Measurements from ENCODE around the gene ANKRD44.

Gene ANKRD44

GRCh38 chr2:197298609-197299008 is 12.0 kb downstream of the ANKRD44 start:
- Histone ChIP-seq H3F3A (ENCODE audit: low read depth) (peaks cover 9% of the 10 kb centered on the region; the same call in 1 of the 2 replicates), H3K9ac (ENCODE audit: low read depth, low read length, poor library complexity, severe bottlenecking) (no peak overlapping the region), H3K36me3 (ENCODE audit: insufficient read depth, low read length) (no peaks in the 10 kb centered on the region), H4K20me1 (ENCODE audit: insufficient read depth, low read length, poor library complexity, severe bottlenecking) (no peaks in the 10 kb centered on the region), H3K9me3 (ENCODE audit: insufficient read depth, low read depth, low read length) (no peaks in the 10 kb centered on the region), H3K4me1 (ENCODE audit: insufficient read depth, low read length, poor library complexity, severe bottlenecking) (peaks cover 70% of the 10 kb centered on the region), H3K4me2 (ENCODE audit: low read depth, low read length, poor library complexity, severe bottlenecking) (no peak overlapping the region), H3K27me3 (ENCODE audit: insufficient read depth, low read length, poor library complexity, severe bottlenecking) (no peaks in the 10 kb centered on the region), H3K9me2 (replicated peaks; ENCODE audit: low read depth, low read length) (no peaks in the 10 kb centered on the region), H3K79me2 (ENCODE audit: insufficient read depth, low read length) (peaks cover 100% of the 10 kb centered on the region), H2AFZ (ENCODE audit: low read length) (no peak overlapping the region), H3K4me3 (ENCODE audit: low read length, poor library complexity, severe bottlenecking) (no peak overlapping the region)
- no peak for TF ChIP-seq EZH2phosphoT487 (IDR thresholded peaks at IDR 0.05; ENCODE audit: borderline replicate concordance)
- TF ChIP-seq, protein P1, sequence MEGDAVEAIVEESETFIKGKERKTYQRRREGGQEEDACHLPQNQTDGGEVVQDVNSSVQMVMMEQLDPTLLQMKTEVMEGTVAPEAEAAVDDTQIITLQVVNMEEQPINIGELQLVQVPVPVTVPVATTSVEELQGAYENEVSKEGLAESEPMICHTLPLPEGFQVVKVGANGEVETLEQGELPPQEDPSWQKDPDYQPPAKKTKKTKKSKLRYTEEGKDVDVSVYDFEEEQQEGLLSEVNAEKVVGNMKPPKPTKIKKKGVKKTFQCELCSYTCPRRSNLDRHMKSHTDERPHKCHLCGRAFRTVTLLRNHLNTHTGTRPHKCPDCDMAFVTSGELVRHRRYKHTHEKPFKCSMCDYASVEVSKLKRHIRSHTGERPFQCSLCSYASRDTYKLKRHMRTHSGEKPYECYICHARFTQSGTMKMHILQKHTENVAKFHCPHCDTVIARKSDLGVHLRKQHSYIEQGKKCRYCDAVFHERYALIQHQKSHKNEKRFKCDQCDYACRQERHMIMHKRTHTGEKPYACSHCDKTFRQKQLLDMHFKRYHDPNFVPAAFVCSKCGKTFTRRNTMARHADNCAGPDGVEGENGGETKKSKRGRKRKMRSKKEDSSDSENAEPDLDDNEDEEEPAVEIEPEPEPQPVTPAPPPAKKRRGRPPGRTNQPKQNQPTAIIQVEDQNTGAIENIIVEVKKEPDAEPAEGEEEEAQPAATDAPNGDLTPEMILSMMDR (conservative IDR thresholded peaks at IDR 0.05; ENCODE audit: low read length), result no peak

DNA sequence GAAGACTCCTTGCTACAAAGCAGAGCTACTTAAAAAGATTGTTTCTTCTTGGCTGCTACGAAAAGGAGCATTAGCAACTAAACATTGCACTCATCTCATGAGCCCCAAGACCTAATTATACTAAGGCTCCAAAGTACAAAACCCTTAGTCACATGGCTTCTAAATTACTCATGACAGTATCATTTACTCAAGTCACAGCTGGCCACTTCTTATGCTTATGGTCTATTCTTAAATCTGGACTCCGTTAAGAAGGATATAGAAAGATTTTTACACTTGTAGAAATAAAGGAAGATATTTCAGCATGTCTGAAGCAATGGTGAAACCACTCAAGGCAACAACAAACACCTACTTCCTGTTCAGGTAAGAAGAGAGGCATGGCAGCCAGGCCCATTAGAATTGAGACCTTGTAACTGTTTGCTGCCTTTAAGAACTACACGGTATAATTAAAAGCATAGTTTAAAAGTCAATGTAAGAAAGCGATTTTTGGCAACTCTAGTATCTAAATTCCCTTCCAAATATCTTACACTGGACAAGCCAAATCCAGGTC is 12.7 kb downstream of the ANKRD44 start:
- TF ChIP-seq, protein P1 (conservative IDR thresholded peaks at IDR 0.05; ENCODE audit: low read length), result no peak
- no peak for TF ChIP-seq EZH2phosphoT487 (IDR thresholded peaks at IDR 0.05; ENCODE audit: borderline replicate concordance)
- Histone ChIP-seq H3K4me1 (ENCODE audit: insufficient read depth, low read length, poor library complexity, severe bottlenecking) (peaks cover 72% of the 10 kb centered on the region), H3K9me3 (ENCODE audit: insufficient read depth, low read depth, low read length) (no peaks in the 10 kb centered on the region), H3K9me2 (replicated peaks; ENCODE audit: low read depth, low read length) (no peaks in the 10 kb centered on the region), H3K27me3 (ENCODE audit: insufficient read depth, low read length, poor library complexity, severe bottlenecking) (no peaks in the 10 kb centered on the region), H2AFZ (ENCODE audit: low read length) (no peak overlapping the region), H3K36me3 (ENCODE audit: insufficient read depth, low read length) (no peaks in the 10 kb centered on the region), H3K79me2 (ENCODE audit: insufficient read depth, low read length) (peaks cover 100% of the 10 kb centered on the region), H3K9ac (ENCODE audit: low read depth, low read length, poor library complexity, severe bottlenecking) (no peak overlapping the region), H3K4me3 (ENCODE audit: low read length, poor library complexity, severe bottlenecking) (no peak overlapping the region), H3K4me2 (ENCODE audit: low read depth, low read length, poor library complexity, severe bottlenecking) (peak overlapping the region; percentile 73), H4K20me1 (ENCODE audit: insufficient read depth, low read length, poor library complexity, severe bottlenecking) (peaks cover 2% of the 10 kb centered on the region), H3F3A (ENCODE audit: low read depth) (peaks cover 9% of the 10 kb centered on the region; the same call in 1 of the 2 replicates)

DNA sequence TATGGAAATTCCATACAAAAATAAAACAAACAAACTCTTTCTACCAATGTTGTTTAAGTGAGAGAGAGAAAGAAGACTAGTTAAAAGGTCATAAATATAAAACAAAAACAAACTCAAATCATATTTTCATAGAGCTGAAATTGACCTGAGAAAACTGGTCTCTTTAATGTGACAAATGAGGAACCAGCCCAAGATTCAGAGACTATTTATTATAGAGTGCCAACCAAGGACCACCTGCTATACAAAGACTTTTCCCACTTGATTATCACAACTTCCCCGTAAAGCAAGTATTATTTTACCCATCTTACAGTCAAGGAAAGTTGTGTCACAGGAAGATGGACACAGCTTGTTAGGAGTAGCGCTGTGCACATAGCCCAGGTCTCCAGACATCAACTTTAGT is 13.3 kb downstream of the ANKRD44 start:
- TF ChIP-seq, protein P1 (conservative IDR thresholded peaks at IDR 0.05; ENCODE audit: low read length), result no peak
- TF ChIP-seq EZH2phosphoT487 (IDR thresholded peaks at IDR 0.05; ENCODE audit: borderline replicate concordance), result no peak
- Histone ChIP-seq H3K4me3 (ENCODE audit: low read length, poor library complexity, severe bottlenecking) (peak overlapping the region; percentile 50), H3K9me3 (ENCODE audit: insufficient read depth, low read depth, low read length) (no peaks in the 10 kb centered on the region), H3K27me3 (ENCODE audit: insufficient read depth, low read length, poor library complexity, severe bottlenecking) (no peaks in the 10 kb centered on the region), H4K20me1 (ENCODE audit: insufficient read depth, low read length, poor library complexity, severe bottlenecking) (peaks cover 3% of the 10 kb centered on the region), H3K9ac (ENCODE audit: low read depth, low read length, poor library complexity, severe bottlenecking) (peak overlapping the region; percentile 44), H3K4me1 (ENCODE audit: insufficient read depth, low read length, poor library complexity, severe bottlenecking) (peaks cover 72% of the 10 kb centered on the region), H3K9me2 (replicated peaks; ENCODE audit: low read depth, low read length) (no peaks in the 10 kb centered on the region), H3K36me3 (ENCODE audit: insufficient read depth, low read length) (no peaks in the 10 kb centered on the region), H2AFZ (ENCODE audit: low read length) (no peak overlapping the region), H3K79me2 (ENCODE audit: insufficient read depth, low read length) (peaks cover 100% of the 10 kb centered on the region), H3F3A (ENCODE audit: low read depth) (peaks cover 9% of the 10 kb centered on the region; the same call in 1 of the 2 replicates), H3K4me2 (ENCODE audit: low read depth, low read length, poor library complexity, severe bottlenecking) (peak overlapping the region; percentile 73)
